ENCODE measurements around the gene DEPDC1B.
"Not testable (repeated sequence)": the region's sequence is repeated elsewhere in the genome, so short reads cannot be mapped to it uniquely, and the experiment has no call there.

Gene DEPDC1B

DNA sequence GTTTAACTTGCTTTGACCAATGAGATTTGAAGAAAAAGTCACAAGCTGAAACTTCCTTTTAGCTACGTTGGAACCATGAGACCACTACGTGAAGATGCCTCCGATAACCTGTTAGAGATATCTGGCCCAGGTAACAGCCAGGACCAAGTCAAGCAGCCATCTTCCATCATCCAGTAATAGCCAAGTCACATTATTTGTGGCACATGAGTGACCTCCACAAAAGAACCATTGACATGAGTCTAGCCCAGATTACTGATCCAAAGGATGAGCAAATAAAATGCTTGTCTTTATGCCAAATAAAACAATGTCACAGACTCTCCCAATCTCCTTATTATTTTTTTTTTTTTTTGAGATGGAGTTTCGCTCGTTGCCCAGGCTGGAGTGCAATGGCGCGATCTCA lies 1.6 kb downstream of the DEPDC1B start:
- DNase-seq = no peak

DNA sequence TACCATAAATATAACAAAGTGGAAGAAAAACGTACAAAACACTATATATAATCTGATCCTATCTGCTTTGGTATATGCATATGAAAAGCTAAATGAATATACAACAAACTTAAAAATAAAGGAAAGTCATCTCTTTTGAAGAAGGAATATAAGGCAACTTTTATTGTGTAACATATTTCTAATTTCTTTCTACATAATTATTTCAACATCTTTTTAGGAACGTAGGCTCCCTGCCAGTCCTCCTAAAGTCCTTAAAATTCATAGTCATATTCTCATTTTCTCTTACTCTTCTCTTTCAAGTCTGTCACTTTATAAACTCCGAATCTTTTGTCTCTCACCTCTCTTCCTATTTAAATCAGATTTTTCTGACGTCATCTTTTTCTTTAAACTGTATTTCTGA lies 9.6 kb downstream of the DEPDC1B start:
- no peak for DNase-seq

- DNase-seq = no peak
These were observed 11.0 kb downstream of the DEPDC1B start for GRCh38 chr5:60688980-60689379.

- no peak for DNase-seq
These were observed 11.8 kb downstream of the DEPDC1B start for GRCh38 chr5:60687927-60688720.

DNA sequence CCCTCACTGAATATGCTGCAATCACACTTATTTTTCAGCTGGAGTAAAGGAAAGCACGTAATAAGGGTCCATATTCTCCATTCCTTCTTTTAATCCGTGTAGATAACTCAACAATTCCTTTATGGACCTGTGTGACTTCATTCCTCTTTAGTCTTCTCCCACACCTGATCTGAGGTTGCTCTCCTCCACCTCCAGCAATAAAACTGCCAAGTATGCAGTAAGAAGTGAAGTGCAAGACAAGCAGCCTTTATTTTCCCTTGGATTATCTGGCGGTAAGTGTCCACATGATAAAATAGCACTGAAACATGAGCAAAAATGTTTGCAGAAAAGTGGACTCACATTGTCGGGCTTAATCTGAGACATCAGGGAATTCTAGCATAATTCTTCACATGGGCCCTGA lies 13.8 kb downstream of the DEPDC1B start:
- DNase-seq = no peak

GRCh38 chr5:60685700-60686099 lies 14.3 kb downstream of the DEPDC1B start:
- DNase-seq = no peak

GRCh38 chr5:60685028-60685427 lies 14.9 kb downstream of the DEPDC1B start:
- no peak for DNase-seq

- DNase-seq = not testable (repeated sequence)
These were observed 18.0 kb downstream of the DEPDC1B start for GRCh38 chr5:60682007-60682406.

DNA sequence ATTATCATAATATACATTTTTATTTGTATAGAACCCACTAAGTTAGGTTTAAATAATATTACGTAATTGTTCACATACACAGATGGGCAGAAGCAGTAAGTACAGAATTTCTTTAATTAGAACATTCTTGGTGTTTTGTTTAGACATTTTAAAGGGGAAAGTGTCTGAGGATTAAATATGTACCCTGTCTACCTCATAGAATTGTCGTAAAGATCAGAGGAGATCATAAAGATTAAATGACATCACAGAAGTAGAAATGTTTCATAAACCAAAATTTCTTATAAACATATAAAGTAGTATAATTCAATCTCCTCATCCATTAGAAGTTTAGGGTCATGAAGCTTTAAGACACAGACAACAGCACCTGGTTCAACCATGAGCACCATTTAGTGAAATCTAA lies 20.1 kb downstream of the DEPDC1B start:
- no peak for DNase-seq

GRCh38 chr5:60677850-60678664 lies 21.9 kb downstream of the DEPDC1B start:
- DNase-seq = no peak

- no peak for DNase-seq
These were observed 24.7 kb downstream of the DEPDC1B start for GRCh38 chr5:60675286-60675685.

GRCh38 chr5:60674251-60675069 lies 25.5 kb downstream of the DEPDC1B start:
- no peak for DNase-seq

GRCh38 chr5:60673334-60673733 lies 26.6 kb downstream of the DEPDC1B start:
- DNase-seq = no peak

DNA sequence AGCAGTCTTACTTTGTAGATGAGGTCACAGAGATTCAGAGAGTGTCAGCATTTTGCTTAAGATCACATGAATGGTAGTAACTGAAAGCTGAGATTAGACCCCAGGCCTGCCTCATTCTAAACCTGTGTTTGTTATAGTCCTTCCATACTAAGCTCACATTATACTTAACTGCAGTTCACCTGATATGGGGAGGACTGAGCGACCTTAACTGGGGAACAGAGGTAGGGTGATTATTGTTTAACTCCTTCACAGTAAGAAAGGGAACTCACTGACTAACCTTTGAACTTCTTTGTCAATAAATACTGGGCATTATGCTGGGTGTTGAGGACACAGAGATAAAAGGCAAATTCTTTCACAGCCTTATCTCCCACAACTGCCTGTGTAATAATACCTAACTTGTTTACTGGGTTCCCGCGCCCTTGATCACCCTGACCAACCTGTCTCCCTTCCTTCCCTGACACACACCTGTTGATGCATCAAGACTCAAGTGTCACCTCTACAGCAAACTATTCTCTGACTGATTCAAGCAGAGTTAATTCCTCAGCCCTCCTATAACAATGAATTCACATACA lies 27.2 kb downstream of the DEPDC1B start:
- no peak for DNase-seq

DNA sequence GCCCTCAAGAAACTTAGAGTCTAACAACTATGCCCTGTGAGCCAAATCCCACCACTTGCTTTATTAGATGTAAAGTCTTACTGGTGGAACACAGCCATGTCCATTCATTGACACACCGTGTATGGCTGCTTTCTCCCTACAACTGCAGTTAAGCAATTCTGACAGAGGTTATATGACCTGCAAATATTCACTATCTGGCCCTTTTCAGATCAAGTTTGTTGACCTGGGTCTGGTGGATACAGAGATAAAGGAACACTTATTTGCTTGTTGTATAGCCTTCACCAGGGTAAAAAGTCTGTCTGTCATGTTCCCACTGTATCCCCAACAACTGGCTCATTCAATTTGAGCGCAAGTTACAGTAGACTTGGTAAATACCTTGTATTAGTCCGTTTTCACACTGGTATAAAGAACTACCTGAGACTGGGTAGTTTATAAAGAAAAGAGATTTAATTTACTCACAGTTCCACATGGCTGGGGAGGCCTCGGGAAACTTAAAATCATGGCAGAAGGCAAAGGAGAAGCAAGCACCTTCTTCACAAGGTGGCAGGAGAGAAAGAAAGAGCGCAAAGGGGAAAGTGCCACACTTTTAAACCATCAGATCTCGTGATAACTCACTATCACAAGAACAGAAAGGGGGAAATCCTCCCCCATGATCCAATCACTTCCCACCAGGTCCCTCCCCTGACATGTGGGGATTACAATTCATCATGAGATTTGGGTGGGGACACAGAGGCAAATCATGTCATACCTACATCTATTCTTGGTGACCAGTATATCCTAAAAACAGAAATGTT lies 27.9 kb downstream of the DEPDC1B start:
- DNase-seq = no peak

DNA sequence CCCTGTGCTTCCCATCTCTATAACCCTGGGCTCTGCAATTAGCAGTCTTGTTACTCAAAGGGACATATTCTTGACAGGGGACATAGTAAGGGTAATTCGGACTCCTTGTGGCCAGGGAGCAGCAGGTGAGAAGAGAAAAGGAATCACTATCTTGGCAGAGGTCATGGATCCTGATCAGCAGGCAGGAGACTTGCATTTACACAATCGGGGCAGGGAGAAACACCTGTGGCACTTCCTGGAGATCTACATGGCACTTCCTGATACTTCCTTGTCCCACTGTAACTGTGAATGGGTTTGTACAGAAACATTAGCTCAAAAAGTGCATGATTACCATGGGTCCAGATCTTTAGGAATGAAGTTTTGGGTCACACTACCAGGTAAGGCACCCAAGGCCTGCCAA lies 29.2 kb downstream of the DEPDC1B start:
- no peak for DNase-seq

DNA sequence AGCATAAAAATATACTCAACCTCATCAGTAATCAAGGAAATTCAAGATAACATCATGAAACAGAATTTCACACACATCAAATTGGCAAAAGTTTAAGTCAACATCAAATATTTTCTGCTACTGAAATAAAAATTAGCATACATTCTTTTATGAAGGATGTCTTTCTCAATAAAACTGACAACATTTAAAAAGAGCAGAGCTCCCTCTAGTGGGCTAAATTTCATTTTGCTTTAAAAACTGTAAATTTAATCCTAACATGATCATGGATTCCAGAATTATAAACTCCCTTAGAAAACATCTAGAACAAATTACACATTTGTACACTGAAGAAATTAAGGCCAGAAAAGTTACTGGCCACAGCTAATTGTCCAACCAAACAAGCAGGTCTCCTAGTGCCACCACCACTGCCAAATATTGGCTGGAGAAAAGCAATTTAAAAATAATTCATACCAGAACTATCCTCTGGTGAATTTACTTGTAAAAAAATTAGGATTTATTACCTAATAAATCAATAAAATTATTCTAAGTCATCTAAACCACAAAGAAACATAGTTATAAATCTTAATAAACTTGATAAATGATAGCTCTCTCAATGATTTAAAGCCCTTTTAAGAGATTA lies 31.2 kb downstream of the DEPDC1B start:
- no peak for DNase-seq

- no peak for DNase-seq
These were observed 47.9 kb downstream of the DEPDC1B start for GRCh38 chr5:60651872-60652620.

DNA sequence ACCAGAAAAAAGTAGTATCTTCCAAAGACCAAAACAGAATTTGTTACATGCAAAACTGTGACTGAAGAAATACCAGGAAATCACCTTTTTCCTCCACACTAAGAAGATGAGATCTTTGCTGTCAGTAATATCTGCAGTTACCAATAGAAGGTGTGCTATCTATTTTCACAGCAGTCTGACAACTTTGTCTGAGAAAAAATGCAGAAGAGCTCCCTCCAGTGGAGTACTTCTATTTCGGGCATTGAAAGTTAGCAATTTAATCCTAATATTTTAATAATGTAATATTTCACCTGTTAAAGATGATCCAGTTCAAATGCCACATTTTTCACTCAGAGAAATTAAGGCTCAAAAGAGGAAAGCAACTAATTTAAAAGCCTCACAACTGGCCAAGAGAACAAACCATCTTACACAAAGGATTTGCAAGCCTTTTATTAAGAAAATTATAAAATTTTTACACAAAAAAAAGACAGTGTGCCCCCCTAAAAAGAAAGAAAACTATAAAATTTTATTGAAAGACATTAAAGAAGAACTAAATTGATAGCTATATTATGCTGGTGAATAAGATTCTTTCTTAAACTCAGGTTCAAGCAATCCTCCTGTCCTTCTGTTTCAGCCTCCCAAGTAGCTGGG lies 50.6 kb downstream of the DEPDC1B start:
- no peak for DNase-seq

DNA sequence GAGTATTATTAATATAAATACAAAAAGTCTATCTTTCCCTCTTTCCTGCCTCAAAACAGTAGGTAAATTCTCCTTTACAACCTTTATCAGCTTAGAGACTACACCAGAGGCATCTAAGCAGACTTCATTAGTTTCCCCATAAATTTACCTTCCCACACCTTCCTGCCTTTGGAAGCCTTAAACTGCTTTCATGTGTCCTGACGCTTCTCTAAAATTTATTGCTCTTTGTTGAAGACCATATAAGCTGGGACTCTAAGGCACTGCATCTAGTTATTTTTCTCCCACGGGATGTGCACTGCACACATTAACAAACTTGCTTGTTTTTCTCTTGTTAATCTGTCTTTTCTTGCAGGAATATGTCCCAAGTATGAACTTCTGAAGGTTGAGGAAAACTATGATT lies 51.8 kb downstream of the DEPDC1B start:
- DNase-seq = no peak

Data from effector CD4-positive, alpha-beta T cell (primary cell).